Colonic mucosa (tissue), 4 donors: ENCODE results near the gene BCKDHA. TPM values are rescaled to one million over a fixed set of nuclear protein-coding genes. Genes with fewer than 3 reads are reported as not detected.
A peak's percentile ranks its signal among the peaks of the same experiment; 100 is the strongest.

Experiments
- DNase-seq: peaks from one replicate; pipeline ENCODE4 v3.0.0-alpha.2; 2020
- H3K27ac ChIP-seq: fragments of 200-600 bp; one replicate; pipeline ENCODE4 v1.8.0; 2021
- H3K27me3 ChIP-seq: fragments of 200-600 bp; one replicate; pipeline ENCODE4 v1.8.0; 2021
- H3K36me3 ChIP-seq: fragments of 200-600 bp; one replicate; pipeline ENCODE4 v1.8.0; 2021
- H3K4me1 ChIP-seq: fragments of 200-600 bp; one replicate; pipeline ENCODE4 v1.8.0; 2021; ENCODE audit warnings: mild to moderate bottlenecking
- H3K4me3 ChIP-seq: fragments of 200-600 bp; one replicate; pipeline ENCODE4 v1.8.0; 2021
- H3K9ac ChIP-seq, 2 donors: one replicate each; pipeline ENCODE4 v1.7.0; 2013; ENCODE audit warnings: control low read depth in 2 of 2, low read depth in 2 of 2, low read length in 2 of 2
- H3K9me3 ChIP-seq: fragments of 200-600 bp; one replicate; pipeline ENCODE4 v1.8.0; 2021
- CTCF ChIP-seq: fragments of 200-600 bp; IDR thresholded peaks from one replicate; pipeline ENCODE4 v1.8.0; 2022; ENCODE audit warnings: antibody characterized with exemption, mild to moderate bottlenecking
- intact Hi-C: fragments of 100-400 bp; cut with DNase I; formaldehyde crosslinking; loops from one replicate; pipeline ENCODE4 v1.14.1; 2022
- total RNA-seq, 2 donors: library from RNA; stranded (reverse); fragmentation: NEBNext Ultra II Directional in 1 of 2; extraction: Animal tissue kit (Norgen Biotek cat#: 25700) in 1 of 2; gene quantifications; one replicate each; pipeline ENCODE4 v1.2.1, GENCODE V29; 2021
- donor health status: healthy.
- donor health status: DM: no; HTN: no; CAD: no.
- donor health status: DM: no; HTN: no; CAD: no.

The BCKDHA gene
- total RNA-seq, 2 donors from 2014 or later: 18.8 to 31.7 TPM

GRCh38 chr19:41352609-41353465 is 44.8 kb upstream of the BCKDHA start:
- no peaks in the 10 kb centered on the region for H3K9me3 ChIP-seq
- H3K9ac ChIP-seq: peak overlapping the region; percentile 73 to 77
- intact Hi-C loops: no loop called here
- peak overlapping the region; percentile 84 for H3K4me3 ChIP-seq
- H3K27ac ChIP-seq: peak overlapping the region; percentile 81
- H3K4me1 ChIP-seq: peaks cover 6% of the 10 kb centered on the region
- H3K27me3 ChIP-seq: peaks cover 7% of the 10 kb centered on the region
- no peaks in the 10 kb centered on the region for H3K36me3 ChIP-seq
- peak; percentile 73 for DNase-seq
- peak; percentile 31 for TF ChIP-seq CTCF

- intact Hi-C loops: no loop called here
- H3K4me3 ChIP-seq: peak within 1 kb of the TSS; percentile 84
- H3K9ac ChIP-seq: peak within 1 kb of the TSS; percentile 73 to 77
- TF ChIP-seq CTCF: peak; percentile 76
- H3K9me3 ChIP-seq: no peaks in the 10 kb centered on the region
- peaks cover 6% of the 10 kb centered on the region for H3K4me1 ChIP-seq
- DNase-seq: peak; percentile 82
- peaks cover 7% of the 10 kb centered on the region for H3K27me3 ChIP-seq
- H3K27ac ChIP-seq: peak within 1 kb of the TSS; percentile 81
- H3K36me3 ChIP-seq: no peaks in the 10 kb centered on the region
Measured at GRCh38 chr19:41353466-41354342, 43.9 kb upstream of the BCKDHA start, which contains the start of gene TGFB1. TGFB1 (minus strand) TSS chr19:41353922; CDS start chr19:41353044, 878 bp downstream.

- no peak overlapping the region for H3K4me3 ChIP-seq
- H3K4me1 ChIP-seq: peaks cover 6% of the 10 kb centered on the region
- H3K27me3 ChIP-seq: peaks cover 7% of the 10 kb centered on the region
- H3K36me3 ChIP-seq: no peaks in the 10 kb centered on the region
- intact Hi-C loops: no loop called here
- H3K9me3 ChIP-seq: no peaks in the 10 kb centered on the region
- H3K27ac ChIP-seq: peak overlapping the region; percentile 81
- H3K9ac ChIP-seq: peak overlapping the region in 1 of 2 donors; percentile 77
- DNase-seq: peak; percentile 28
- no peak for TF ChIP-seq CTCF
Measured at GRCh38 chr19:41354343-41354953, 43.2 kb upstream of the BCKDHA start.

- Histone ChIP-seq H3K9ac (no peak overlapping the region), H3K4me1 (peaks cover 6% of the 10 kb centered on the region), H3K27ac (no peak overlapping the region), H3K4me3 (no peak overlapping the region), H3K36me3 (no peaks in the 10 kb centered on the region), H3K9me3 (no peaks in the 10 kb centered on the region), H3K27me3 (peaks cover 7% of the 10 kb centered on the region)
- intact Hi-C loops: no loop called here
- DNase-seq: no peak
- no peak for TF ChIP-seq CTCF
Measured at GRCh38 chr19:41355035-41355434, 42.6 kb upstream of the BCKDHA start.

- no peaks in the 10 kb centered on the region for H3K9me3 ChIP-seq
- H3K27me3 ChIP-seq: peaks cover 7% of the 10 kb centered on the region
- no peak overlapping the region for H3K27ac ChIP-seq
- DNase-seq: no peak
- H3K4me3 ChIP-seq: no peak overlapping the region
- H3K4me1 ChIP-seq: peaks cover 6% of the 10 kb centered on the region
- no peaks in the 10 kb centered on the region for H3K36me3 ChIP-seq
- TF ChIP-seq CTCF: no peak
- no peak overlapping the region for H3K9ac ChIP-seq
- intact Hi-C loops: no loop called here
Measured at GRCh38 chr19:41355802-41356201, 41.8 kb upstream of the BCKDHA start.
